Stimulated activated CD4-positive, alpha-beta T cell treated with anti-CD3 and anti-CD28 coated beads, Interleukin-2, amount 100 ng/mL, for 24 hours (primary cell): ENCODE results near the gene SGTB.
"Not testable (repeated sequence)": the region's sequence is repeated elsewhere in the genome, so short reads cannot be mapped to it uniquely, and the experiment has no call there.

ENCODE experiments used
- DNase-seq, 2 donors: peaks; one replicate each; pipeline ENCODE4 v3.0.0-alpha.2; 2020

The SGTB gene

DNA sequence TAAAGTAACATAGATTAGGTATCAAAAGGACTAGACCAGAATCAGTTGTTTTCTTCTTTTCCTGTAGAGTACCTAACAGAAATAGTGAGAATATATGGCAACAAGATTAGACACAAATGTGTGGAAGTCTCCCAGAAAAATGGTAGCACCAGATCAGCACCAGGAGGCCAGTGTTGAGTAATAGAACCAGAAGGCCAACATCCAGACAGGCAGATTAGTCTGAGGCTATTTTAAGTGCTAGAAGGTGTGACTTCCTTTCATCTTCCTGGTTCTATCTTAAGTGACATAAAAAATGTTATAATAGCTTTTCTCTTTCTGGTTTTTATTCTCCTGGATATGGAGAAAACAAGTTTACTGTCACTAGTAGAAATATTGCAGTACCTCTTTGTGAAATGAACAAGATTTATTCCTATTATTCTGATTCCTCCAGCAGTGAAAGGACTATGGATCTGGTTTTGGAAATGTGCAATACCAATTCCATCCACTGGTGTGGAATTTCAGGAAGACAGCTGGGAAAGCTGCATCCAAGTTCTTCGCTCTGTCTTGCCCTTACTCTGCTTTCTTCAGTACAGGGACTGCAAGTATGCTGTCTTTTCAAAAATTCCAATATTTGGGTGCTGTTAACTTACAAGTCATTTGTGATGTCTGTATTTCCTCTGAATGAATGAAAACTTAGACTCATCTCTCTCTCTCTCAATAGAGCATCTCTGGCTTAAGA lies 57.9 kb downstream of the SGTB start:
- no peak for DNase-seq

DNA sequence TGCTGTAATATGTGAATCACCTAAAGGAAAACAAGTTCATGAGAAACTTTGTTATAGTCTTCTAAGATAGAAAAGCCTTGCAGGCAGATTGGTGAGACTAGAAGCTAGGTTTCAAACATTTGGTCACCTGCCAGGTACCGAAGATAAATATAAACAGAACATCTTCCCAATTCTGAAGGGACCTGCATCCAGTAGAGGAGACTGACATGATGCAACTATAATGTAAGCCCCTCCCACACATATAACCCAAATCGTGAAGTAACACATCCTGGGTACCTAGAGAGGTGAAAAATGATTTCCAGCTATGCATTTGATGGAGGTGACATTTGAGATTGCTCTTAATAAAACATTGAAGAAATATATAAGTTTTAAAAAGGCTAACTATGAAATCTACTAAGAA lies 67.2 kb downstream of the SGTB start:
- DNase-seq = no peak

DNA sequence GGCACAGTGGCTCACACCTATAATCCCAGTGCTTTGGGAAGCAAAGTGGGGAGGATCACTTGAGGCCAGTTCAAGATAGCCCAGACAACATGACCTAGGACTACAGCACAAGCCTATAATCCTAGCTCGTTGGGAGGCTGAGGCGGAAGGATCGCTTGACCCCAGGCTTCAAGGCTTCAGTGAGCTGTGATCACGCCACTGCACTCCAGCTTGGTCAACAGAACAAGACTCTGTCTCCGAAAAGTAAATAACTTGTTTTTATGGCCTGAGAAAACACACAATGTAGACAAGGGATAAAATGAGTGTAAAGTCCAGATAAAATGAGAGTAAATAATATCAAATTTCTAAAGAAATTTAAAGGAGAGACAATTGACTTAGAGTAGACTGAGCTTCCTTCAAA lies 70.8 kb downstream of the SGTB start:
- no peak for DNase-seq

DNA sequence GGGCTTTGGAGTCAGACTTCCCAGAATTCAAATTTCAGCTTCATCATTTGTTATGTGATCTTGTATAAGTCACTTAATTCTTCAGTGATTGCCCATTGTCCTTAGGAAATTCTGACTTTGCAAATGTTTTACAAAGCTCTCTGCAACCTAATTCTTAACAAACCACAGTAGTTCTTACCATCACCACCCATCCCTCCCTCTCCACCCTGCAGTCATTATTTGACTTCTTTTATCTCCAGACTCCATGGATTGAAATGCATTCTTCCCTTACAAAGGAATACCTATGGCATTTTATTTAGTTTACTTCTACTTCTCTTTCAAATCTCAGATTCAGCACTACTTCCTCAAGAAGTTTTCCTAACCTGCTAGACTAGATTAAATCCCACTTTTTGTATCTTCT lies 74.0 kb downstream of the SGTB start:
- DNase-seq = no peak

DNA sequence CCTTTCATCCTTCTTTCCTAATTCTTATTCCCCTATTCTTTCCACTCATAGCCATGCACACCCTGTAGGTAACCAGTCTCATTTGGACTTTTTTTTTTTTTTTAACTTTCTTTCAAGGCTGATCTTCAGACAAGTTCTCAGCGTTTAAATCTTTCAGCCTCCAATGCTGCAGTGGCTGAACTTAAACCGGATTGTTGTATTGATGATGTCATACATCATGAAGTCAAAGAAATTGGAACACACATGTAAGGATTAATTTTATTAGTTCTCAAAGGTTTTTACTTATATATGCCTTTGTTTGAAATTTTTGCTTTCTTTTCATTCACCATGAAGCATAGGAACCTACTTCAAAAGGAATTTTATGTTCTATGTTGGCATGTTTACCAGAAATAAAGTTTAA lies 75.0 kb downstream of the SGTB start:
- no peak for DNase-seq

DNA sequence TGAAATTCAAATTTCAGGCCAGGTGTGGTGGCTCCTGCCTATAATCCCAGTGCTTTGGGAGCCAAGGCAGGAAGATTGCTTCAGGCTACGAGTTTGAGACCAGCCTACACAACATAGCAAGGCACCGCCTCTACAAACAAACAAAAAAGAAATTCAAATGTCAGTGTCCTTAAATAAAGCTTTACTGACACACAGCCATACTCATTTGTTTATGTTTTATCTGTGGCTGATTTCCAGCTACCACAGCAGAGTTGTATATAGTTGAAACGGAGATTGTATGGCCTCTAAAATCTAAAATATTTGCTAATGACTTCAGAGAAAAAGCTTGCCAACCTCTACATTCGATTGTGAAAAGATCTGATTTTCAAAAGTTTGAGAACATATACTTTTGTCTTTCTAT lies 81.7 kb downstream of the SGTB start:
- DNase-seq = no peak

DNA sequence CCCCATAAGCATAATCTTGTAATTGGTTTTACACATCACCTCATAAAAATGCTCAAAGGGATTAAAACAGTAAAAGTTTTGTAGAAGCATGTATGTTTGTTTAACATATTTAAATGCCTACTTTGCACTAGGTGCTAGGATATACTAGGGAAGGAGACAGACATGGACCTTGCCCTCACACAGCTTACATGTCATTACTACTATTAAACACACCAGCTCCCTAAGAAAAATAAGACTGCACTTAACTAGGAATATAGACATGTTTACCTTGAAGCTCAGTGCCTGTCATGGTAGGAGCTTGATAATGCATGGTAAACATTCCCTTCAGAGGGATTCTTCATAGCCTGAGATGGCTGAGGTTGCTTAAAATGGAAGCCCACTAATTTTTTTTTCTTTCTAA lies 90.9 kb downstream of the SGTB start:
- no peak for DNase-seq

DNA sequence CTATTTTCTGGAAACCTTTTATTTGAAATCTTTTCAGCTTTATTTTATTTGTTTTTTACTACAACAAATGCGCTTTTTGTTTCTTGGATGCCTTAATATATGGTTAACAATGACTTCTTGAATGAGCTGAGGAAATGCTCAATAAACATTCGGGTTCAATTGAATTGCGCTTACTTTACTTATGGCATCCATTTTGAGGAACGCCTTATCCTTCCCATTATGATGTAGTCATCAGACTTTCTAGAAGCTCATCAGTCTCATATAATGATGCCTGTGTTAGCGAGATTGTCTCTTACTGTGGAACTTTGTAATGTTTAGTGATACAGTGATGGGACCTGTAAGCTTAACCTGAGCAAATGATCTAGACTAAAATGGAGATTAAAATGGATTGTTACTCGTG lies 96.2 kb downstream of the SGTB start:
- DNase-seq = no peak

DNA sequence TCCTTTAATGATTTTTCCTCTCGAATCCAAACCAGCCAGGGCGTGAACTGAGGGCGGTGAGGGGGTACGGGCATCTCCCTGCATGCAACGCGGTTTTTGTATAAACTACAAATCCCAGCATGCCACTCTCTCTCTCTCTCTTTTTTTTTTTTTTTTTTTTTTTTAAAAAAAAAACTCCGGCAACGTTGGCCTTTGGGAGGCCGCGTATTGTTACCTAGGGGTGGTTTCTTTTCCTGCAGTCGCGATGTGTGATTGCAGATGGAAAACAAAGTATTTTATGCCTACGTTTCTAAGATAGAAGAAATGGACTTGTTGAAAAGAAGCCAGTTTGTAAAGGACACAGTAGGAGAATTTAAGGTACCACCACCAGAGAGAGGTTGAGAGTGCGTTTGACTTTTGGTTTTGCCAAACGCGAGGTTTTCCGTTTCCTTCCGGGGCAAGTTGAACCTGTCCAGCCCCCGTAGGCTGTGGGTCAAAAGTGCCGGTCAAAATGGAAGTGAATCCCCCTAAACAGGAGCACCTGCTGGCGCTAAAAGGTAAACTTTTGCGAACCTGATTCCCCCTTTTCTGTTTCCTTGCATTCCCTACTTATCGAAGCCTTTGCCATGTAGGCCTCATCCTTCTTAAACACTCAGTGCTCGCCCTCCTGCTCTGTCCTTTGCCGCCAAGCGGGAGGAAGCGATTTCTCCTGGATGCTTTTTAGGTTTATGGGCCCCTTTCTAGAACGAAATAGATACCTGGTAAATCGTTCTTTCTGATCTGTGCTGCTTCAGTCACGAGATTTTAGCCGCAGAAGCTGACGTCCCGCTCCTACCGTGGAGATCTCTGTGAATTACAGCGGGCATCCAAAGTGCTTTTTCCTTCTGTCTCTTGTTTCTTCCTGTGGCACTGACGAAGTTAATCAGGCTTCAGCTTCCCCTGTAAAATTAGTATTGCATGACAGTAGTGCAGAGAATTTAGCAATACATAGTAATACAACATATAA lies 97.0 kb downstream of the SGTB start, which contains the start of the genes SHLD3 and TRAPPC13:
Gene SHLD3 (plus strand): TSS at position 457 of the 985 bp plus-strand sequence. CDS start 4,561 bp downstream, outside the sequence.
Gene TRAPPC13 (plus strand): TSS at position 457 of the 985 bp plus-strand sequence. CDS start 34 bp downstream, at position 491.
- peak; percentile 70 to 82 for DNase-seq

DNA sequence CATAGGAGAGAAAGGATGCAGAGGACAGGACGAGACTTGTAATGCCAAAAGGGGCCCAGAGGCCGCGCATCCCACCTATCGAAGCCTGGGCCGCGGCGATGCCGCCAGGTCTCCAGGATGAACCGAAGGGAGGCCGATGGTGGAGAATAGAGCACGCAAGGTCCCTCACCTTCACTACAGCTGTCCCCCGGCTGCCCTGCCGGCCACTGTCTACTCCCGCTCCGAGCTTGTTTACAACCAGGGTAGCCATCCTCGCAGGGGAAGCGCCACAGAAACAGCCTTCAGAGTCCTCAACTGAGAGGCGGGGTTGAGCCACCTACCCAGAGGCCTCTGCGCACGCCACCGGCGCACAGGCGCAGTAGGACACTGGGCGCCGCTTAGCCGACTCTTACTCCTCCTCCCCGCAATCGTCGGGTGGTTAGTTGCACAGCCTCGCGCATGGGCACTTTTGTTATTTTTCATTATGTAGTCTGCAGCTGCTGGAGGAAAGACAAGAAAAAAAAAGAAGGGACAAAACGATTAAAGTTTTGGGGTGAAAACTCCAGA lies 97.8 kb downstream of the SGTB start, which contains the start of gene TRIM23:
Gene TRIM23 (minus strand): TSS at position 309 of the 546 bp plus-strand sequence. CDS start 59 bp downstream, at position 250.
- peak; percentile 86 to 91 for DNase-seq

DNA sequence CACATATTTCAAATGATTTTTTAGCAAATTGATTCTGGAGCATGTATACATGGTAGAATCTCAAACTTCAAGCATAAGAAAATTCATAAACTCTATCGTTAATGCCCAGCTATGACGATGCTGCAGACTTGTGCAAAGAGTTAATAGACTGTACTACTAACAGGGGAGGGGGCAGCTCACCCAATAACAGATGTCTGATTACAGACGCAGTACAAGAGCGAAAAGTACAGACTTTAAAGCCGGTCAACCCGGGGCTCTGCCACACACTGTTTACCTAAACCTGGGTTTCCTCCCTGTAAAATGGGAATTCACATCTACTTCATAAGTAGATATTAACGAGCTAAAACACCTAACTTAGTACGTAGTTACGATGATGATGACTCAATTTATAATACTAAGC lies 98.4 kb downstream of the SGTB start:
- DNase-seq = no peak

DNA sequence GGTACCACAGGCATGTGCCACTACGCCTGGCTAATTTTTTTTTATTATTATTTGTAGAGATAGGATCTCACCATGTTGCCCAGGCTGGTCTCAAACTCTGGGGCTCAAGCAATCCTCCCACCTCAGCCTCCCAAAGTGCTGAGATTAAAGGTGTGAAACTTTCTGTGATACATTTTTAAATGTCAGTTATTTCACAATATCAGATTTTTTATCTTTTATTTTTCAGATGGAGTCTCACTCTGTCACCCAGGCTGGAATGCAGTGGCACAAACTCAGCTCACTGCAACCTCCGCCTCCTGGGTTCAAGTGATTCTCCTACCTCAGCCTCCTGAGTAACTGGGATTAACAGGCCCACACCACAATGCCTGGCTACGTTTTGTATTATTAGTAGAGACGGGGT lies 99.9 kb downstream of the SGTB start:
- not testable (repeated sequence) for DNase-seq

DNA sequence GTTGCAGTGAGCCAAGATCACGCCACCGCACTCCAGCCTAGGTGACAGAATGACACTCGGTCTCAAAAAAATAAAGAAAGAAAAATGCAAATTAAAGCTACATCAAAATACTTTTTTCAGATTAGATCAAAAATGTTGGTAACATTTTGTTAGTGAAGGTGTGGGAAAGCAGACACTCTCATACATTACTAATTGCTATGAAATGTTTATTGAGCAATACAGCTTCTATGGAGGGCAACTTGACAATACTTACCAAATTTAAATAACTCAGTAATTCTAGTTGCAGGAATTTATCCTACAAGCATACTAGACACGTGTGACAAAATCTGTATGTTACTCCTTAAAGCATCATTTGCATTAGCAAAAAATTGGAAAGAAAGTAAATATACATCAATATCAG lies 101.9 kb downstream of the SGTB start:
- DNase-seq = no peak
